Fibroblast of lung (primary cell): ENCODE measurements around the gene ADM. TPM values are rescaled to one million over a fixed set of nuclear protein-coding genes. Genes with fewer than 3 reads are reported as not detected.
A peak's percentile ranks its signal among the peaks of the same experiment; 100 is the strongest.

Experiments
- DNase-seq, 2 donors: peaks; one replicate each; pipeline versions ENCODE4 v3.0.0 to v3.0.0-alpha.2; 2010; ENCODE audit warnings: low read depth in 2 of 2
- H2AFZ ChIP-seq: 2 replicates; pipeline ENCODE4 v1.5.1; 2012; ENCODE audit warnings: low read length, control low read depth, inconsistent platforms
- H3K27ac ChIP-seq: 2 replicates; pipeline ENCODE4 v1.5.1; 2011; ENCODE audit warnings: low read length, control low read depth; ENCODE audit not compliant: insufficient read depth
- H3K27me3 ChIP-seq: 2 replicates; pipeline ENCODE4 v1.5.1; 2011; ENCODE audit warnings: mild to moderate bottlenecking, low read length; ENCODE audit not compliant: control insufficient read depth, insufficient read depth
- H3K36me3 ChIP-seq: 2 replicates; pipeline ENCODE4 v1.5.1; 2011; ENCODE audit warnings: low read length; ENCODE audit not compliant: control insufficient read depth, insufficient read depth
- H3K4me1 ChIP-seq: 2 replicates; pipeline ENCODE4 v1.5.1; 2011; ENCODE audit warnings: low read length; ENCODE audit not compliant: control insufficient read depth, insufficient read depth; ENCODE audit errors: extremely low read depth
- H3K4me2 ChIP-seq: 2 replicates; pipeline ENCODE4 v1.5.1; 2011; ENCODE audit warnings: low read length, control low read depth; ENCODE audit not compliant: insufficient read depth; ENCODE audit errors: extremely low read depth
- H3K4me3 ChIP-seq, 4 experiments: fragments of 200-600 bp in 1 of 4; sonication (generic) in 1 of 4; replicated peaks in 1 of 4; 2 replicates each; pipeline ENCODE4 v1.5.1; 2011 to 2016; ENCODE audit warnings: low read length in 4 of 4, low read depth in 3 of 4, mild to moderate bottlenecking in 3 of 4, control low read depth in 2 of 4, inconsistent platforms in 1 of 4, mixed read lengths in 1 of 4; ENCODE audit not compliant: insufficient read depth in 1 of 4; ENCODE audit errors: control extremely low read depth in 1 of 4
- H3K79me2 ChIP-seq: 2 replicates; pipeline ENCODE4 v1.5.1; 2012; ENCODE audit warnings: mild to moderate bottlenecking, low read length, inconsistent platforms; ENCODE audit not compliant: control insufficient read depth, insufficient read depth
- H3K9ac ChIP-seq: 2 replicates; pipeline ENCODE4 v1.5.1; 2011; ENCODE audit warnings: mild to moderate bottlenecking, low read length, control low read depth; ENCODE audit not compliant: insufficient read depth
- H3K9me3 ChIP-seq: 2 replicates; pipeline ENCODE4 v1.5.1; 2012; ENCODE audit warnings: low read depth, low read length; ENCODE audit not compliant: control insufficient read depth, insufficient read depth
- H4K20me1 ChIP-seq: 2 replicates; pipeline ENCODE4 v1.5.1; 2011; ENCODE audit warnings: low read length; ENCODE audit not compliant: control insufficient read depth, insufficient read depth; ENCODE audit errors: extremely low read depth
- CTCF ChIP-seq, 2 donors: IDR thresholded peaks in 1 of 2; conservative IDR thresholded peaks in 1 of 2; 1 replicate in 1 of 2; 2 replicates in 1 of 2; pipeline ENCODE4 v1.5.1; 2011 to 2012; ENCODE audit warnings: low read length in 2 of 2, control low read depth in 1 of 2, inconsistent platforms in 1 of 2, low read depth in 1 of 2, mild to moderate bottlenecking in 1 of 2
- EZH2 ChIP-seq: IDR thresholded peaks from 2 replicates; pipeline ENCODE4 v1.5.1; 2012; ENCODE audit warnings: low read length, control low read depth, mild to moderate bottlenecking; ENCODE audit errors: missing control alignments
- polyA plus RNA-seq, 2 donors: library from polyadenylated mRNA; depleted of rRNA in 1 of 2; stranded (reverse) in 1 of 2; unstranded in 1 of 2; fragments of >200 nt; gene quantifications; 2 replicates each; pipeline ENCODE4 v1.2.1, GENCODE V29; 2011 to 2012; ENCODE audit warnings: missing spikeins in 1 of 2
- total RNA-seq: library from RNA; depleted of rRNA; stranded (reverse); fragments of >200 nt; gene quantifications from 2 replicates; pipeline ENCODE4 v1.2.1, GENCODE V29; 2014

The ADM gene
- total and polyA plus RNA-seq, 2 donors (not counting 1 experiment from before 2014, with no cell fraction given), result 989 to 1,010 TPM

DNA sequence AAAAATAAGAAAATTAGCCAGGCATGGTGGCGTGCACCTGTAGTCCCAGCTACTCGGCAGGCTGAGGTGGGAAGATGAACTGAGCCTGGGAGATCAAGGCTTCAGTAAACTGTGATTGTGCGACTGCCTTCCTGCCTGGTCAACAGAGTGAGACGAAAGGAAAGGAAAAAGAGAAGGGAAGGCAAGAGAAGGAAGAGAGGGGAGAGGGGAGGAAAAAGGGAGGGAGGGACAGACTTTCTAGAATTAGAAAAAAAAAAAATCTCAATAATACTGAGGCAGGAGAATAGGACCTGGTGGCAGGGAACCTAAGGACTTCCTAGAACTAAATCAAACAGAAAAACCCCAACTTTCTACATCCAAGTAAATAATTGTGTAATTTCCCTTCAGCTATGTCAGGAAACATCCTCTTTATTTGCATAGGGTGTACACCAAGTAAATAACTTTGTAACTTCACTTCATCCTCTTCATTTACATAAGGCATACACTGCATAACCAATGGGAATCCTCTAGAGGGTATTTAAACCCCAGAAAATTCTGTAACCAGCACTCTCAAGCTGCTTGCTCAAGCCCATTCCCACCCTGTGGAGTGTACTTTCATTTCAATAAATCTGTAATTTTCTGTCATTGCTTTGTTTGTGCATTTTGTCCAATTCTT is 19.6 kb upstream of the ADM start:
- no peak overlapping the region for H3K4me2 ChIP-seq
- no peaks in the 10 kb centered on the region for H3K9me3 ChIP-seq
- H3K36me3 ChIP-seq, result no peaks in the 10 kb centered on the region
- H3K9ac ChIP-seq, result no peak overlapping the region
- no peak overlapping the region for H2AFZ ChIP-seq
- peak in 1 of 2 donors; percentile 6 for DNase-seq
- peaks cover 69% of the 10 kb centered on the region for H3K79me2 ChIP-seq
- no peak for TF ChIP-seq EZH2
- no peak for TF ChIP-seq CTCF (conservative IDR thresholded peaks at IDR 0.05 in 1 of 2, IDR thresholded peaks at IDR 0.05 in 1 of 2; ENCODE audit: low read depth in 1 of 2, low read length in 2 of 2)
- peaks cover 3% of the 10 kb centered on the region for H3K4me1 ChIP-seq
- no peaks in the 10 kb centered on the region for H4K20me1 ChIP-seq
- H3K27ac ChIP-seq, result no peak overlapping the region
- no peak overlapping the region for H3K4me3 ChIP-seq
- no peaks in the 10 kb centered on the region for H3K27me3 ChIP-seq

DNA sequence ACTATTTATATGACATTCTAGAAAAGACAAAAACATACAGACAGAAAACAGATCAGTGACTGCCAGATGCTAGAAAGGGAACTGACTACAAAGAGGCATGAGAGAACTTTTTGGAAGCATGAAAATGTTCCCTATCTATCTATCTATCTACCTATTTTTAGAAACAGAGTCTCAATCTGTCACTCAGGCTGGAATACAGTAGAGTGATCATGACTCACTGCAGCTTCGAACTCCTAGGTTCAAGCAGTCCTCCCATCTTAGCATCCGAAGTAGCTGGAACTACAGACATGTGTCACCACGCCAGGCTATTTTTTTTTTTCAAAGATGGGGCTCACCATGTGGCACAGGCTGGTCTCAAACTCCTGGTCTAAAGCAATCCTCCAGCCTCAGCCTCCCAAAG is 17.7 kb upstream of the ADM start:
- peaks cover 1% of the 10 kb centered on the region for H3K36me3 ChIP-seq
- H3K4me3 ChIP-seq, result no peak overlapping the region
- peaks cover 5% of the 10 kb centered on the region for H3K4me1 ChIP-seq
- H3K9me3 ChIP-seq, result no peaks in the 10 kb centered on the region
- H3K4me2 ChIP-seq, result peak overlapping the region; percentile 5
- H3K27me3 ChIP-seq, result no peaks in the 10 kb centered on the region
- no peak overlapping the region for H3K9ac ChIP-seq
- TF ChIP-seq CTCF (conservative IDR thresholded peaks at IDR 0.05 in 1 of 2, IDR thresholded peaks at IDR 0.05 in 1 of 2; ENCODE audit: low read depth in 1 of 2, low read length in 2 of 2), result no peak
- no peak for TF ChIP-seq EZH2
- no peaks in the 10 kb centered on the region for H4K20me1 ChIP-seq
- no peak overlapping the region for H3K27ac ChIP-seq
- H2AFZ ChIP-seq, result no peak overlapping the region
- no peak for DNase-seq
- H3K79me2 ChIP-seq, result peaks cover 84% of the 10 kb centered on the region

DNA sequence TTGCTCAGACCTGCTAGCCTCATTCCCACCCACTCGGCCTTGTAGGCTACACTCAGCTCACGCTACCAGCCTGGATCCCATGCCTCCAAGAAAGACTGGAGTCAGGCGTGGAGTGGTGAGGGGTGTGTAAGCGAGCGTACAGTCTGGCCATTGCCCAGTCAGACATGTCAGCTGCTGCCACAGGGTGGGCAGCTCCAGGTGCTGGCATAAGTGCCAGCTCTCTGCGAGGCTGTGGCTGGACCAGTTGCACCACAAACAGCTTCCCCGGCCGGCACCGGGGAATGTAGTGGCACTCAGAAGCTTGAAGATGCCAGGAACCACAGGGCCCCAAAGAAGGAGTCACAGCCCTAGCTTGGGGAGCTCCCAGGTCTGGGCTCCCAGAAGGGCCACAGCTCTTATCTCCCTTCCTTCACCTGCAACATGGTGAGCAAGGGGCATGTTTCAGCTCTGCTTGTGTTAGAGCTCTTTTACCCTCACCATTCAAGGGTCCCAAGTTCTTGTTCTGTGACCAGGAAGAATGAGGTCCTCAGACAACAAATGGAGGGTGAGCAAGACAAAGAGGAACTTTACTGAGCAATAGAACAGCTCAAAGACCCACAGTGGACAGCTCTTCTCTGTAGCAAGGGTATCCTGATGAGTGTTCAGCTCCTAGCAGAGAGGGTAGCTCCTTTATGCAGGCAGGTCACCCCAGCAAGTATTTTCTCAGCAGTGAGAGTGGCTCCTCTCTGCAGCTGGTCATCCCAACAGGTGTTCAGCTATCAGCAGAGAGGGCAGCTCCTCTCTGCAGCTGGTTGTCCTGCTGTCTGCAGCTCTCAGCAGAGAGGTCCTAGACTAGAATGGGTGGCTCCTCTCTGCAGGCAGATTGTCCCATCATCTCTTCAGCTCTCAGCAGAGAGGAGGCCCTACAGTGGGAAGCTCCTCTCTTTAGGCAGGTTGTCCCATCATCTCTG is 16.8 kb upstream of the ADM start:
- H3K4me1 ChIP-seq, result peaks cover 6% of the 10 kb centered on the region
- H2AFZ ChIP-seq, result no peak overlapping the region
- H4K20me1 ChIP-seq, result no peaks in the 10 kb centered on the region
- H3K36me3 ChIP-seq, result peaks cover 1% of the 10 kb centered on the region
- no peak for TF ChIP-seq EZH2
- no peak for TF ChIP-seq CTCF (conservative IDR thresholded peaks at IDR 0.05 in 1 of 2, IDR thresholded peaks at IDR 0.05 in 1 of 2; ENCODE audit: low read depth in 1 of 2, low read length in 2 of 2)
- DNase-seq, result no peak
- no peaks in the 10 kb centered on the region for H3K27me3 ChIP-seq
- H3K4me2 ChIP-seq, result no peak overlapping the region
- H3K79me2 ChIP-seq, result peaks cover 84% of the 10 kb centered on the region
- no peak overlapping the region for H3K27ac ChIP-seq
- no peaks in the 10 kb centered on the region for H3K9me3 ChIP-seq
- H3K4me3 ChIP-seq, result no peak overlapping the region
- no peak overlapping the region for H3K9ac ChIP-seq
